Measurements from ENCODE around the gene ECSIT.

- TF ChIP-seq POLR2AphosphoS5 (IDR thresholded peaks at IDR 0.05; ENCODE audit: low read depth), result no peak
- TF ChIP-seq, protein P1, sequence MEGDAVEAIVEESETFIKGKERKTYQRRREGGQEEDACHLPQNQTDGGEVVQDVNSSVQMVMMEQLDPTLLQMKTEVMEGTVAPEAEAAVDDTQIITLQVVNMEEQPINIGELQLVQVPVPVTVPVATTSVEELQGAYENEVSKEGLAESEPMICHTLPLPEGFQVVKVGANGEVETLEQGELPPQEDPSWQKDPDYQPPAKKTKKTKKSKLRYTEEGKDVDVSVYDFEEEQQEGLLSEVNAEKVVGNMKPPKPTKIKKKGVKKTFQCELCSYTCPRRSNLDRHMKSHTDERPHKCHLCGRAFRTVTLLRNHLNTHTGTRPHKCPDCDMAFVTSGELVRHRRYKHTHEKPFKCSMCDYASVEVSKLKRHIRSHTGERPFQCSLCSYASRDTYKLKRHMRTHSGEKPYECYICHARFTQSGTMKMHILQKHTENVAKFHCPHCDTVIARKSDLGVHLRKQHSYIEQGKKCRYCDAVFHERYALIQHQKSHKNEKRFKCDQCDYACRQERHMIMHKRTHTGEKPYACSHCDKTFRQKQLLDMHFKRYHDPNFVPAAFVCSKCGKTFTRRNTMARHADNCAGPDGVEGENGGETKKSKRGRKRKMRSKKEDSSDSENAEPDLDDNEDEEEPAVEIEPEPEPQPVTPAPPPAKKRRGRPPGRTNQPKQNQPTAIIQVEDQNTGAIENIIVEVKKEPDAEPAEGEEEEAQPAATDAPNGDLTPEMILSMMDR (IDR thresholded peaks at IDR 0.05; ENCODE audit: insufficient read depth, low read length), result no peak
These were observed 34.2 kb downstream of the ECSIT start for GRCh38 chr19:11494634-11495285.
